Measurements from ENCODE around the gene POMC.
"Not testable (repeated sequence)": the region's sequence is repeated elsewhere in the genome, so short reads cannot be mapped to it uniquely, and the experiment has no call there.

POMC gene

GRCh38 chr2:25132299-25132635, 36.1 kb downstream of the POMC start:
- DNase-seq = no peak

- no peak for DNase-seq
Observed at GRCh38 chr2:25131567-25132298, 36.6 kb downstream of the POMC start.

- no peak for DNase-seq
Observed at GRCh38 chr2:25131253-25131566, 37.2 kb downstream of the POMC start.

GRCh38 chr2:25129901-25130520, 38.4 kb downstream of the POMC start:
- DNase-seq = peak; percentile 55

- DNase-seq = no peak
Observed at GRCh38 chr2:25127646-25128045, 40.7 kb downstream of the POMC start.

GRCh38 chr2:25127071-25127470, 41.3 kb downstream of the POMC start:
- not testable (repeated sequence) for DNase-seq

- DNase-seq = no peak
Observed at GRCh38 chr2:25125976-25126375, 42.4 kb downstream of the POMC start.

- DNase-seq = no peak
Observed at GRCh38 chr2:25125189-25125588, 43.2 kb downstream of the POMC start.

- no peak for DNase-seq
Observed at GRCh38 chr2:25123682-25124081, 44.7 kb downstream of the POMC start.

GRCh38 chr2:25122367-25122766, 46.0 kb downstream of the POMC start:
- no peak for DNase-seq

- DNase-seq = no peak
Observed at GRCh38 chr2:25119263-25119662, 49.1 kb downstream of the POMC start.

GRCh38 chr2:25116956-25117355, 51.4 kb downstream of the POMC start:
- DNase-seq = no peak

GRCh38 chr2:25115902-25116301, 52.5 kb downstream of the POMC start:
- no peak for DNase-seq

GRCh38 chr2:25115249-25115883, 53.0 kb downstream of the POMC start:
- DNase-seq = no peak

GRCh38 chr2:25112113-25112512, 56.3 kb downstream of the POMC start:
- DNase-seq = no peak
